H1 (cell line): ENCODE data around the gene ZC3H7B. TPM values are rescaled to one million over a fixed set of nuclear protein-coding genes. Genes with fewer than 3 reads are reported as not detected.
"Not testable (repeated sequence)": the region's sequence is repeated elsewhere in the genome, so short reads cannot be mapped to it uniquely, and the experiment has no call there.

ENCODE experiments used
- CTCF ChIA-PET: fragments of 300-600 bp; sonication (Branson Sonifier 250); formaldehyde crosslinking; loops from one replicate; lab custom pipeline; 2021; ENCODE audit not compliant: partially characterized antibody; lab: Charles Lee
- POLR2A ChIA-PET: fragments of 300-600 bp; sonication (Branson Sonifier 250); formaldehyde crosslinking; loops from one replicate; lab custom pipeline; 2021; ENCODE audit warnings: inconsistent platforms; ENCODE audit not compliant: partially characterized antibody; lab: Charles Lee
- DNase-seq, 2 experiments: peaks; one replicate each; pipeline versions ENCODE4 v3.0.0 to v3.0.0-alpha.2; 2010 to 2022; ENCODE audit warnings: low spot score in 2 of 2, low read depth in 1 of 2, mixed read lengths in 1 of 2
- FAIRE-seq: peaks from 2 replicates; lab custom pipeline; 2011; peaks lifted over from hg19 to GRCh38; lab: Jason Lieb, UNC
- H2AFZ ChIP-seq: 2 replicates; pipeline ENCODE4 v1.8.1; 2012; ENCODE audit warnings: low read length, inconsistent platforms
- H2AK5ac ChIP-seq: 2 replicates; pipeline ENCODE4 v1.6.1; 2013; ENCODE audit warnings: low read depth, low read length
- H2BK120ac ChIP-seq: replicated peaks from 2 replicates; pipeline ENCODE3; 2013; ENCODE audit warnings: low read depth, low read length, inconsistent platforms
- H2BK12ac ChIP-seq: 2 replicates; pipeline ENCODE4 v1.6.1; 2013; ENCODE audit warnings: low read depth, low read length
- H2BK15ac ChIP-seq: 2 replicates; pipeline ENCODE4 v1.6.1; 2013; ENCODE audit warnings: low read length
- H2BK20ac ChIP-seq: 2 replicates; pipeline ENCODE4 v1.6.1; 2013; ENCODE audit warnings: low read length
- H2BK5ac ChIP-seq: 2 replicates; pipeline ENCODE4 v1.6.1; 2013; ENCODE audit warnings: low read depth, low read length
- H3K14ac ChIP-seq: 2 replicates; pipeline ENCODE4 v1.6.1; 2013; ENCODE audit warnings: inconsistent platforms; ENCODE audit not compliant: insufficient read length
- H3K18ac ChIP-seq: 2 replicates; pipeline ENCODE4 v1.6.1; 2013; ENCODE audit warnings: low read length; ENCODE audit errors: extremely low read depth
- H3K23ac ChIP-seq: 2 replicates; pipeline ENCODE4 v1.6.1; 2013; ENCODE audit warnings: inconsistent platforms; ENCODE audit not compliant: insufficient read length
- H3K23me2 ChIP-seq: 2 replicates; pipeline ENCODE4 v1.6.1; 2013; ENCODE audit warnings: low read depth, low read length
- H3K27ac ChIP-seq: 2 replicates; pipeline ENCODE4 v1.6.1; 2011; ENCODE audit warnings: low read depth, low read length, inconsistent platforms
- H3K27me3 ChIP-seq, 4 experiments: replicated peaks in 1 of 4; 1 replicate in 1 of 4; 2 replicates in 3 of 4; pipeline versions ENCODE4 v1.6.1 to v1.8.1; 2011 to 2013; ENCODE audit warnings: low read length in 3 of 4, mild to moderate bottlenecking in 3 of 4, inconsistent platforms in 2 of 4, mixed read lengths in 2 of 4, moderate library complexity in 1 of 4; ENCODE audit not compliant: control insufficient read depth in 3 of 4, insufficient read depth in 3 of 4; ENCODE audit errors: extremely low read depth in 1 of 4
- H3K36me3 ChIP-seq, 4 experiments: 2 replicates each; pipeline versions ENCODE4 v1.6.1 to v1.8.1; 2011 to 2013; ENCODE audit warnings: mild to moderate bottlenecking in 4 of 4, low read length in 3 of 4, moderate library complexity in 2 of 4, control low read depth in 1 of 4, inconsistent platforms in 1 of 4; ENCODE audit not compliant: insufficient read depth in 4 of 4, control insufficient read depth in 2 of 4
- H3K4ac ChIP-seq: replicated peaks from 2 replicates; pipeline ENCODE3; 2013; ENCODE audit warnings: low read length, low read depth, mixed read lengths, inconsistent platforms; ENCODE audit not compliant: insufficient read length
- H3K4me1 ChIP-seq, 4 experiments: replicated peaks in 1 of 4; 1 replicate in 1 of 4; 2 replicates in 3 of 4; pipeline versions ENCODE4 v1.6.1 to v1.8.1; 2011 to 2013; ENCODE audit warnings: low read length in 3 of 4, inconsistent platforms in 2 of 4, mixed read lengths in 1 of 4; ENCODE audit not compliant: insufficient read depth in 4 of 4, control insufficient read depth in 3 of 4
- H3K4me2 ChIP-seq, 2 experiments: 2 replicates each; pipeline versions ENCODE4 v1.6.1 to v1.8.1; 2011 to 2013; ENCODE audit warnings: low read depth in 2 of 2, low read length in 2 of 2, control low read depth in 1 of 2, inconsistent platforms in 1 of 2, mild to moderate bottlenecking in 1 of 2; ENCODE audit not compliant: insufficient read depth in 1 of 2
- H3K4me3 ChIP-seq, 4 experiments: fragments of 200-600, 300-600 bp in 1 of 4; sonication (generic), shearing (Covaris generic), sonication (Bioruptor Twin) in 1 of 4; 2 replicates each; pipeline versions ENCODE4 v1.5.1 to v1.8.1; 2011 to 2016; ENCODE audit warnings: low read length in 4 of 4, low read depth in 3 of 4, control low read depth in 2 of 4, inconsistent platforms in 2 of 4, mild to moderate bottlenecking in 2 of 4, mixed read lengths in 1 of 4, moderate library complexity in 1 of 4; ENCODE audit not compliant: insufficient read depth in 2 of 4; ENCODE audit errors: extremely low read depth in 1 of 4
- H3K56ac ChIP-seq: replicated peaks from 2 replicates; pipeline ENCODE3; 2013; ENCODE audit warnings: low read depth, mild to moderate bottlenecking, mixed read lengths, low read length, inconsistent platforms; ENCODE audit not compliant: insufficient read length
- H3K79me1 ChIP-seq: 2 replicates; pipeline ENCODE4 v1.6.1; 2013; ENCODE audit warnings: low read depth, low read length, control low read depth
- H3K79me2 ChIP-seq, 2 experiments: 2 replicates each; pipeline versions ENCODE4 v1.6.1 to v1.8.1; 2012 to 2013; ENCODE audit warnings: low read length in 2 of 2, mild to moderate bottlenecking in 2 of 2, inconsistent platforms in 1 of 2; ENCODE audit not compliant: insufficient read depth in 2 of 2, control insufficient read depth in 1 of 2
- H3K9ac ChIP-seq, 4 experiments: replicated peaks in 1 of 4; 1 replicate in 1 of 4; 2 replicates in 3 of 4; pipeline versions ENCODE4 v1.6.1 to v1.8.1; 2011 to 2013; ENCODE audit warnings: low read depth in 3 of 4, low read length in 3 of 4, control low read depth in 2 of 4, mild to moderate bottlenecking in 2 of 4, moderate library complexity in 2 of 4, inconsistent platforms in 1 of 4; ENCODE audit errors: extremely low read depth in 1 of 4
- H3K9me3 ChIP-seq, 2 experiments: 2 replicates each; pipeline versions ENCODE4 v1.6.1 to v1.8.1; 2012 to 2013; ENCODE audit warnings: mild to moderate bottlenecking in 2 of 2, moderate library complexity in 2 of 2, control low read depth in 1 of 2, inconsistent platforms in 1 of 2, low read depth in 1 of 2, low read length in 1 of 2, mixed read lengths in 1 of 2; ENCODE audit not compliant: insufficient read depth in 2 of 2
- H4K20me1 ChIP-seq, 2 experiments: replicated peaks in 1 of 2; 2 replicates each; pipeline versions ENCODE3 to v1.8.1; 2011 to 2013; ENCODE audit warnings: inconsistent platforms in 2 of 2, low read length in 2 of 2, mild to moderate bottlenecking in 1 of 2; ENCODE audit not compliant: insufficient read depth in 2 of 2, control insufficient read depth in 1 of 2
- H4K5ac ChIP-seq: 2 replicates; pipeline ENCODE4 v1.6.1; 2013; ENCODE audit warnings: low read length, low read depth, mixed read lengths, inconsistent platforms; ENCODE audit not compliant: insufficient read length
- H4K8ac ChIP-seq: 2 replicates; pipeline ENCODE4 v1.8.0; 2013; ENCODE audit warnings: mild to moderate bottlenecking, moderate library complexity, low read length, inconsistent platforms; ENCODE audit not compliant: insufficient read depth; ENCODE audit errors: extremely low read depth
- H4K91ac ChIP-seq: replicated peaks from 2 replicates; pipeline ENCODE3; 2013; ENCODE audit warnings: low read length, mixed read lengths, inconsistent platforms; ENCODE audit not compliant: insufficient read length
- EGR1 ChIP-seq: IDR thresholded peaks from 2 replicates; pipeline ENCODE4 v1.6.1; 2011; ENCODE audit warnings: low read depth, low read length, borderline replicate concordance
- EZH2 ChIP-seq: fragments of 200-600 bp; sonication (generic); IDR thresholded peaks from 2 replicates; pipeline ENCODE4 v1.7.1; 2012; ENCODE audit warnings: low read depth, mild to moderate bottlenecking, moderate library complexity, low read length, inconsistent platforms; ENCODE audit not compliant: severe bottlenecking
- SUZ12 ChIP-seq: fragments of 200-600 bp; sonication (generic); IDR thresholded peaks from 2 replicates; pipeline ENCODE4 v1.6.1; 2012; ENCODE audit warnings: mild to moderate bottlenecking, inconsistent platforms, low read length, moderate library complexity, mixed read lengths
- TAF1 ChIP-seq: IDR thresholded peaks from 2 replicates; pipeline ENCODE4 v1.6.1; 2011; ENCODE audit warnings: mild to moderate bottlenecking, low read depth, low read length
- USF2 ChIP-seq: IDR thresholded peaks from 2 replicates; pipeline ENCODE4 v1.6.1; 2011; ENCODE audit warnings: low read length, improper control_type of control experiment
- ZNF274 ChIP-seq: IDR thresholded peaks from 2 replicates; pipeline ENCODE4 v1.7.0; 2012; ENCODE audit warnings: low read length, borderline replicate concordance; ENCODE audit errors: extremely low read depth
- WGBS, 2 experiments: shearing (Covaris generic) in 1 of 2; methylation state at CpG; one replicate each; pipeline versions ENCODE4 v1.1.6 to v1.1.7; 2013 to 2015; ENCODE audit warnings: low lambda C conversion rate in 2 of 2, mixed read lengths in 2 of 2, inconsistent platforms in 1 of 2, low coverage in 1 of 2, missing lambda C conversion rate in 1 of 2; ENCODE audit not compliant: insufficient replicate concordance in 2 of 2, insufficient coverage in 1 of 2, insufficient read length in 1 of 2; ENCODE audit errors: extremely low coverage in 1 of 2, missing lambda C conversion rate in 1 of 2; 5-methylcytosine and 5-hydroxymethylcytosine counted together
- polyA plus RNA-seq, 7 experiments: library from polyadenylated mRNA; depleted of rRNA in 3 of 7; stranded (reverse) in 5 of 7; unstranded in 2 of 7; fragments of >200 nt in 5 of 7; fragments of 200-250 nt in 2 of 7; gene quantifications; 1 replicate in 5 of 7; 2 replicates in 1 of 7; 4 replicates in 1 of 7; pipeline versions ENCODE4 v1.2.1 to v1.2.3, GENCODE V29; 2011 to 2013; ENCODE audit warnings: missing spikeins in 2 of 7, mixed read lengths in 2 of 7
- total RNA-seq: library from RNA; stranded (reverse); fragmentation: NEBNext Ultra II Directional; extraction: Animal tissue kit (Norgen Biotek cat#: 25700); gene quantifications from 2 replicates; pipeline ENCODE4 v1.2.1, GENCODE V29; 2021
- TF ChIP-seq, protein P1 (sequence below): IDR thresholded peaks from 2 replicates; pipeline ENCODE4 v1.6.1; 2012; ENCODE audit warnings: inconsistent platforms

Gene ZC3H7B
- total and polyA plus RNA-seq, 2 of the 8 experiments (the other 6 are each of a cell fraction or from before 2014, with no cell fraction given), result 35.5 to 78.6 TPM

GRCh38 chr22:41257696-41258095 is 43.6 kb upstream of the ZC3H7B start (continued):
- no peak for TF ChIP-seq EZH2
- no peak for TF ChIP-seq SUZ12
- no peak for TF ChIP-seq TAF1
- TF ChIP-seq EGR1, result no peak
- no peak for TF ChIP-seq ZNF274
- no peak for TF ChIP-seq USF2
- TF ChIP-seq, protein P1, sequence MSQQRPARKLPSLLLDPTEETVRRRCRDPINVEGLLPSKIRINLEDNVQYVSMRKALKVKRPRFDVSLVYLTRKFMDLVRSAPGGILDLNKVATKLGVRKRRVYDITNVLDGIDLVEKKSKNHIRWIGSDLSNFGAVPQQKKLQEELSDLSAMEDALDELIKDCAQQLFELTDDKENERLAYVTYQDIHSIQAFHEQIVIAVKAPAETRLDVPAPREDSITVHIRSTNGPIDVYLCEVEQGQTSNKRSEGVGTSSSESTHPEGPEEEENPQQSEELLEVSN, result no peak

DNA sequence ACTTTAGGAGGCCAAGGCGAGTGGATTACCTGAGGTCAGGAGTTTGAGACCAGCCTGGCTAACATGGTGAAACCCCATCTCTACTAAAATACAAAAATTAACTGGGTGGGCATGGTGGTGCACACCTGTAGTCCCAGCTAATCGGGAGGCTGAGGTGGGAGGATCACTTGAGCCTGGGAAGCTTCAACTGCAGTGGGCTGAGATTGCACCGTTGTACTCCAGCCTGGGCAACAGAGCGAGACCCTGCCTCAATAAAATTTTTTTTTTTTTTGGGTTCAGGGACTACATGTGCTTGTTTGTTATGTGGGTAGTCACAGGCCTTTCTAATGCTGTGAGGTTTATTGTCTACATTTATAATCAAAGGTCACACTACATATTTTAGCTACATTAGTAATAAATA is 41.6 kb upstream of the ZC3H7B start:
- not testable (repeated sequence) for H2AK5ac ChIP-seq, H3K4me1 ChIP-seq, H3K79me2 ChIP-seq, H2BK5ac ChIP-seq, H3K4me2 ChIP-seq, H4K8ac ChIP-seq, H3K18ac ChIP-seq, H3K27me3 ChIP-seq, H2BK20ac ChIP-seq, H4K91ac ChIP-seq, H3K23me2 ChIP-seq, DNase-seq, H4K5ac ChIP-seq, H2BK120ac ChIP-seq, H3K27ac ChIP-seq, H2AFZ ChIP-seq, H3K4me3 ChIP-seq, FAIRE-seq, H3K9me3 ChIP-seq, H3K23ac ChIP-seq, H3K9ac ChIP-seq, H3K79me1 ChIP-seq, H3K4ac ChIP-seq, H3K56ac ChIP-seq, H2BK15ac ChIP-seq, H2BK12ac ChIP-seq, H3K14ac ChIP-seq
- Histone ChIP-seq H3K36me3 (peaks cover 61 to 95% (median 81%) of the 10 kb centered on the region in 4 experiments), H4K20me1 (peaks cover 15 to 27% of the 10 kb centered on the region in 2 experiments)
- ChIA-PET CTCF (interaction anchor here (0.7 kb wide), 1 partner anchor 1945 kb away, joined by 3 read pairs; no protein-coding TSS in a partner anchor), POLR2A (interaction anchor here (0.8 to 4.7 kb wide), 4 partner anchors 10 to 26 kb away, joined by 4 to 28 read pairs (median 14); partner anchors contain the start of gene RANGAP1)
- 90% methylated on average over 4 of the region's 4 CpGs; no CpG with 5 or more reads in 1 of the 2 experiments for WGBS, 2 experiments
